Measurements from ENCODE around the gene ZNF74. TPM values are rescaled to one million over a fixed set of nuclear protein-coding genes. Genes with fewer than 3 reads are reported as not detected.

Gene ZNF74
- total and polyA plus RNA-seq, 2 donors (not counting 1 experiment from before 2014, with no cell fraction given), result 11.6 TPM

GRCh38 chr22:20380486-20380885 is 13.5 kb upstream of the ZNF74 start:
- Mint-ChIP-seq H3K4me3 (no peak overlapping the region), H3K27ac (no peak overlapping the region), H3K4me1 (no peaks in the 10 kb centered on the region), H3K9me3 (ENCODE audit: insufficient read depth) (no peaks in the 10 kb centered on the region), H3K27me3 (peaks cover 21% of the 10 kb centered on the region)
- Histone ChIP-seq H3K4me1 (ENCODE audit: control insufficient read depth in 2 of 2, insufficient read depth in 2 of 2, low read length in 2 of 2) (no peaks in the 10 kb centered on the region), H3K79me2 (ENCODE audit: control insufficient read depth, insufficient read depth, low read length) (no peaks in the 10 kb centered on the region), H2AFZ (ENCODE audit: insufficient read depth, low read depth, low read length, poor library complexity, severe bottlenecking) (no peak overlapping the region), H3K27ac (ENCODE audit: low read length in 2 of 2) (no peak overlapping the region), H3K9me3 (ENCODE audit: control extremely low read depth in 1 of 3, control insufficient read depth in 2 of 3, insufficient read depth in 1 of 3, low read length in 2 of 3) (no peaks in the 10 kb centered on the region), H4K20me1 (ENCODE audit: control insufficient read depth, insufficient read depth, low read length, poor library complexity, severe bottlenecking) (no peaks in the 10 kb centered on the region), H3K36me3 (replicated peaks in 1 of 2; ENCODE audit: control extremely low read depth in 1 of 2, control insufficient read depth in 1 of 2, extremely low read depth in 1 of 2, insufficient read depth in 2 of 2, low read length in 1 of 2) (no peaks in the 10 kb centered on the region), H3K27me3 (replicated peaks in 1 of 4; ENCODE audit: control extremely low read depth in 1 of 4, control insufficient read depth in 3 of 4, insufficient read depth in 4 of 4, low read length in 3 of 4) (peaks cover 0 to 2% (median 0%) of the 10 kb centered on the region in 4 experiments), H3K4me3 (ENCODE audit: control extremely low read depth in 1 of 5, extremely low read depth in 1 of 5, insufficient read depth in 1 of 5, low read depth in 2 of 5, low read length in 4 of 5) (no peak overlapping the region), H3K9ac (ENCODE audit: low read length) (no peak overlapping the region), H3K4me2 (replicated peaks; ENCODE audit: low read depth, low read length, poor library complexity, severe bottlenecking) (no peak overlapping the region)
- no peak for TF ChIP-seq EZH2 (IDR thresholded peaks at IDR 0.05; ENCODE audit: borderline replicate concordance, insufficient read depth, low read depth, low read length, poor library complexity, severe bottlenecking)
- TF ChIP-seq, protein P1, sequence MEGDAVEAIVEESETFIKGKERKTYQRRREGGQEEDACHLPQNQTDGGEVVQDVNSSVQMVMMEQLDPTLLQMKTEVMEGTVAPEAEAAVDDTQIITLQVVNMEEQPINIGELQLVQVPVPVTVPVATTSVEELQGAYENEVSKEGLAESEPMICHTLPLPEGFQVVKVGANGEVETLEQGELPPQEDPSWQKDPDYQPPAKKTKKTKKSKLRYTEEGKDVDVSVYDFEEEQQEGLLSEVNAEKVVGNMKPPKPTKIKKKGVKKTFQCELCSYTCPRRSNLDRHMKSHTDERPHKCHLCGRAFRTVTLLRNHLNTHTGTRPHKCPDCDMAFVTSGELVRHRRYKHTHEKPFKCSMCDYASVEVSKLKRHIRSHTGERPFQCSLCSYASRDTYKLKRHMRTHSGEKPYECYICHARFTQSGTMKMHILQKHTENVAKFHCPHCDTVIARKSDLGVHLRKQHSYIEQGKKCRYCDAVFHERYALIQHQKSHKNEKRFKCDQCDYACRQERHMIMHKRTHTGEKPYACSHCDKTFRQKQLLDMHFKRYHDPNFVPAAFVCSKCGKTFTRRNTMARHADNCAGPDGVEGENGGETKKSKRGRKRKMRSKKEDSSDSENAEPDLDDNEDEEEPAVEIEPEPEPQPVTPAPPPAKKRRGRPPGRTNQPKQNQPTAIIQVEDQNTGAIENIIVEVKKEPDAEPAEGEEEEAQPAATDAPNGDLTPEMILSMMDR (IDR thresholded peaks at IDR 0.05), result no peak
- WGBS (ENCODE audit: insufficient coverage), result 63% methylated on average over 1 of the region's 1 CpG
- ATAC-seq (ENCODE audit: low read depth) (no peak), DNase-seq (no peak)
- intact Hi-C loops (cut with micrococcal nuclease), result no loop called here
- ChIA-PET CTCF (no interaction called here), POLR2A (interaction anchor here (0.7 kb wide), 1 partner anchor 624 kb away, joined by 3 read pairs; no protein-coding TSS in a partner anchor)

- Mint-ChIP-seq H3K4me3 (no peak overlapping the region), H3K27me3 (peaks cover 32% of the 10 kb centered on the region), H3K4me1 (no peaks in the 10 kb centered on the region), H3K27ac (no peak overlapping the region), H3K9me3 (ENCODE audit: insufficient read depth) (no peaks in the 10 kb centered on the region)
- Histone ChIP-seq H3K4me2 (replicated peaks; ENCODE audit: low read depth, low read length, poor library complexity, severe bottlenecking) (no peak overlapping the region), H3K27me3 (replicated peaks in 1 of 4; ENCODE audit: control extremely low read depth in 1 of 4, control insufficient read depth in 3 of 4, insufficient read depth in 4 of 4, low read length in 3 of 4) (peaks cover 0 to 4% (median 3%) of the 10 kb centered on the region in 4 experiments), H3K27ac (ENCODE audit: low read length in 2 of 2) (no peak overlapping the region), H3K4me3 (ENCODE audit: control extremely low read depth in 1 of 5, extremely low read depth in 1 of 5, insufficient read depth in 1 of 5, low read depth in 2 of 5, low read length in 4 of 5) (no peak overlapping the region), H4K20me1 (ENCODE audit: control insufficient read depth, insufficient read depth, low read length, poor library complexity, severe bottlenecking) (no peaks in the 10 kb centered on the region), H3K36me3 (replicated peaks in 1 of 2; ENCODE audit: control extremely low read depth in 1 of 2, control insufficient read depth in 1 of 2, extremely low read depth in 1 of 2, insufficient read depth in 2 of 2, low read length in 1 of 2) (no peaks in the 10 kb centered on the region), H2AFZ (ENCODE audit: insufficient read depth, low read depth, low read length, poor library complexity, severe bottlenecking) (no peak overlapping the region), H3K4me1 (ENCODE audit: control insufficient read depth in 2 of 2, insufficient read depth in 2 of 2, low read length in 2 of 2) (no peaks in the 10 kb centered on the region), H3K9me3 (ENCODE audit: control extremely low read depth in 1 of 3, control insufficient read depth in 2 of 3, insufficient read depth in 1 of 3, low read length in 2 of 3) (no peaks in the 10 kb centered on the region), H3K9ac (ENCODE audit: low read length) (no peak overlapping the region), H3K79me2 (ENCODE audit: control insufficient read depth, insufficient read depth, low read length) (no peaks in the 10 kb centered on the region)
- ChIA-PET POLR2A (no interaction called here), CTCF (interaction anchor here (0.9 kb wide), 1 partner anchor 18 kb away, joined by 3 read pairs; no protein-coding TSS in a partner anchor)
- no peak for TF ChIP-seq EZH2 (IDR thresholded peaks at IDR 0.05; ENCODE audit: borderline replicate concordance, insufficient read depth, low read depth, low read length, poor library complexity, severe bottlenecking)
- TF ChIP-seq, protein P1 (IDR thresholded peaks at IDR 0.05), result no peak
- ATAC-seq (ENCODE audit: low read depth) (no peak), DNase-seq (no peak)
- intact Hi-C loops (cut with micrococcal nuclease), result no loop called here
- WGBS (ENCODE audit: insufficient coverage), result 93% methylated on average over 5 of the region's 9 CpGs
These were observed 10.4 kb upstream of the ZNF74 start for GRCh38 chr22:20383538-20383937.

Measured in B cell (primary cell).